Heart right ventricle (tissue), 16 donors: ENCODE measurements around the gene FSTL3. TPM values are rescaled to one million over a fixed set of nuclear protein-coding genes. Genes with fewer than 3 reads are reported as not detected.
"Not testable (repeated sequence)": the region's sequence is repeated elsewhere in the genome, so short reads cannot be mapped to it uniquely, and the experiment has no call there.

Experiments used
- ATAC-seq, 8 donors: fragments of 200-7000 bp; cut with Tn5 transposase; one replicate each; pipeline ENCODE4 v1.9.1; 2020; ENCODE audit warnings: mild to moderate bottlenecking in 8 of 8, moderate library complexity in 8 of 8, moderate number of reproducible peaks in 1 of 8
- DNase-seq, 2 donors: peaks; one replicate each; pipeline ENCODE4 v3.0.0-alpha.2; 2020
- H3K27ac ChIP-seq, 10 donors: fragments of 200-600 bp; sonication (generic) in 2 of 10; one replicate each; pipeline versions ENCODE4 v1.5.0 to v1.8.0; 2020 to 2022; ENCODE audit warnings: mild to moderate bottlenecking in 3 of 10
- H3K27me3 ChIP-seq, 7 donors: fragments of 200-600 bp; one replicate each; pipeline ENCODE4 v1.8.0; 2021 to 2022; ENCODE audit warnings: mild to moderate bottlenecking in 2 of 7
- H3K36me3 ChIP-seq, 9 donors: fragments of 200-600 bp; sonication (generic) in 1 of 9; one replicate each; pipeline versions ENCODE4 v1.5.0 to v1.8.0; 2020 to 2022; ENCODE audit warnings: mild to moderate bottlenecking in 2 of 9
- H3K4me1 ChIP-seq, 9 donors: fragments of 200-600 bp; sonication (generic) in 1 of 9; one replicate each; pipeline versions ENCODE4 v1.5.0 to v1.8.0; 2020 to 2022; ENCODE audit warnings: mild to moderate bottlenecking in 4 of 9
- H3K4me3 ChIP-seq, 10 donors: fragments of 200-600 bp; sonication (generic) in 2 of 10; one replicate each; pipeline versions ENCODE4 v1.5.0 to v1.8.0; 2020 to 2022; ENCODE audit warnings: mild to moderate bottlenecking in 7 of 10, moderate library complexity in 2 of 10
- H3K9me3 ChIP-seq, 11 donors: fragments of 200-600 bp in 10 of 11; sonication (generic) in 2 of 11; one replicate each; pipeline versions ENCODE4 v1.5.0 to v1.8.0; 2013 to 2022; ENCODE audit warnings: mild to moderate bottlenecking in 2 of 11, control low read depth in 1 of 11, moderate library complexity in 1 of 11
- WGBS, 2 donors: extraction: QIAGEN DNeasy Blood & Tissue Kit; methylation state at CpG; one replicate each; pipeline ENCODE4 v1.1.7; 2013; ENCODE audit warnings: inconsistent platforms in 1 of 2; 5-methylcytosine and 5-hydroxymethylcytosine counted together
- intact Hi-C, 10 donors: fragments of 100-400 bp; cut with DNase I; formaldehyde crosslinking; loops; one replicate each; pipeline versions ENCODE4 v1.11.1 to v1.14.2; 2022
- polyA plus RNA-seq, 2 donors: library from polyadenylated mRNA; stranded (reverse); fragments of 200-250 nt; gene quantifications; one replicate each; pipeline ENCODE4 v1.2.3, GENCODE V29; 2013
- total RNA-seq, 10 donors: library from RNA; stranded (reverse); fragmentation: NEBNext Ultra II Directional in 3 of 10; extraction: Animal tissue kit (Norgen Biotek cat#: 25700) in 3 of 10; gene quantifications; one replicate each; pipeline versions ENCODE4 v1.2.1 to v1.2.4, GENCODE V29; 2021 to 2023
- TF ChIP-seq, protein P1 (sequence below), 9 donors: fragments of 200-600 bp; sonication (generic) in 2 of 9; IDR thresholded peaks; one replicate each; pipeline versions ENCODE4 v1.5.0 to v1.8.0; 2021 to 2022; ENCODE audit warnings: antibody characterized with exemption in 9 of 9, mild to moderate bottlenecking in 5 of 9, moderate library complexity in 1 of 9
- donor health status: Arrhythmogenic right ventricular cardiomyopathy.
- donor health status: ischemic (EF 13 %, LVEDD 7.1; RV severe dilation, severe dysfunction).
- donor health status: healthy with polysubstance abuse.
- donor health status: DM: no; HTN: yes; CAD: no.
- donor health status: DM: no; HTN: no; CAD: no.
- donor health status: ischemic (EF 25% LVEDD 6.9; RV normal size, moderate dysfunction).
- donor health status: ischemic (EF 25% LVEDD 5.7; RV mildly dilated, moderate dysfunction).
- donor health status: healthy.
- donor health status: DM: yes; HTN: yes; CAD: no.
- donor health status: Ischemic cardiomyopathy.
- donor health status: ischemic (EF 35%, LVEDD 5.7; RV mildly dilated, moderate dysfunction).
- donor health status: nonischemic (EF 11% LVEDD 7.7; RV severe dilation, severe dysfunction).
- donor health status: DM: yes; HTN: yes; CAD: no.
- donor health status: PGD.
- donor health status: ischemic (EF 29% LVEDD 5.4; RV normal size, mild dysfunction).
- donor health status: nonischemic (EF 23%, LVEDD 6.1; RV moderate dilation, normal function).

Gene FSTL3
- total and polyA plus RNA-seq, 12 donors: 33.4 to 279 (median 84.7) TPM

DNA sequence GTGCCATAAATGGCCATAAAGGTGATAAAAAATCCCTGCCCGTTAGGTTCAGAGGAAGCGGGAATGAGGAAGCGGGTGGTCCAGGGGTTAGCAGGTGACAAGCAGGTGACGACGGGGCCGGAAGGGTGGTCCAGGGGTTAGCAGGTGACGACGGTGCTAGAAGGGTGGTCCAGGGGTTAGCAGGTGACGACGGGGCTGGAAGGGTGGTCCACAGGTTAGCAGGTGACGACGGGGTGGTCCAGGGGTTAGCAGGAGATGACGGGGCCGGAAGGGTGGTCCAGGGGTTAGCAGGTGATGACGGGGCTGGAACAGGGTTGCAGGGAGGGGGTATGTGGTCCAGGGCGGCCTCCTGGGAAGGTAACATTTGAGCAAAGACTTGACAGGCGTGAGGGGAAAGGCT, 12.8 kb downstream of the FSTL3 start:
- DNase-seq (no peak), ATAC-seq (peak in 1 of 8 donors; percentile 4)
- Histone ChIP-seq H3K27me3 (no peaks in the 10 kb centered on the region), H3K27ac (no peak overlapping the region), H3K9me3 (no peaks in the 10 kb centered on the region), H3K36me3 (no peaks in the 10 kb centered on the region), H3K4me1 (no peaks in the 10 kb centered on the region), H3K4me3 (no peak overlapping the region)
- TF ChIP-seq, protein P1, sequence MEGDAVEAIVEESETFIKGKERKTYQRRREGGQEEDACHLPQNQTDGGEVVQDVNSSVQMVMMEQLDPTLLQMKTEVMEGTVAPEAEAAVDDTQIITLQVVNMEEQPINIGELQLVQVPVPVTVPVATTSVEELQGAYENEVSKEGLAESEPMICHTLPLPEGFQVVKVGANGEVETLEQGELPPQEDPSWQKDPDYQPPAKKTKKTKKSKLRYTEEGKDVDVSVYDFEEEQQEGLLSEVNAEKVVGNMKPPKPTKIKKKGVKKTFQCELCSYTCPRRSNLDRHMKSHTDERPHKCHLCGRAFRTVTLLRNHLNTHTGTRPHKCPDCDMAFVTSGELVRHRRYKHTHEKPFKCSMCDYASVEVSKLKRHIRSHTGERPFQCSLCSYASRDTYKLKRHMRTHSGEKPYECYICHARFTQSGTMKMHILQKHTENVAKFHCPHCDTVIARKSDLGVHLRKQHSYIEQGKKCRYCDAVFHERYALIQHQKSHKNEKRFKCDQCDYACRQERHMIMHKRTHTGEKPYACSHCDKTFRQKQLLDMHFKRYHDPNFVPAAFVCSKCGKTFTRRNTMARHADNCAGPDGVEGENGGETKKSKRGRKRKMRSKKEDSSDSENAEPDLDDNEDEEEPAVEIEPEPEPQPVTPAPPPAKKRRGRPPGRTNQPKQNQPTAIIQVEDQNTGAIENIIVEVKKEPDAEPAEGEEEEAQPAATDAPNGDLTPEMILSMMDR (IDR thresholded peaks at IDR 0.05): no peak
- intact Hi-C loops: no loop called here
- WGBS, 2 donors: 73 to 85% methylated on average over 15 to 17 of the region's 17 CpGs

DNA sequence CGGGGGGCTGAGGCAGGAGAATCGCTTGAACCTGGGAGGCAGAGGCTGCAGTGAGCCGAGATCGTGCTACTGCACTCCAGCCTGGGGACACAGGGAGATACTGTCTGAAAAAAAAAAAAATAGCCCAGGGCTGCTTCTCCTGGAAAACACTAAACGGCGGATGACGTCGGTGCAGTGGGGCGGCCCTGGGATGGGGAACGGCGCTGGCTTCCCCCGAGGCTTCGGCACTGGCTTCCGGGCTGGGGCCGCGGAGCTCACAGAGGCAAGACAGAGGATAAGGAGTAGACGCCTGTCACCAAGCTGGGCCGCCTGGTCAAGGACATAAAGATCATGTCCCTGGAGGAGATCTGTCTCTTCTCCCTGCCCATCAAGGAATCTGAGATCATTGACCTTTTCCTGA, 14.0 kb downstream of the FSTL3 start:
- Histone ChIP-seq H3K4me1 (peaks cover 0 to 5% (median 0%) of the 10 kb centered on the region in 9 donors), H3K27me3 (peaks cover 0 to 8% (median 2%) of the 10 kb centered on the region in 7 donors), H3K4me3 (no peak overlapping the region), H3K36me3 (no peaks in the 10 kb centered on the region), H3K9me3 (no peaks in the 10 kb centered on the region), H3K27ac (no peak overlapping the region)
- WGBS, 2 donors: 42 to 49% methylated on average over 18 of the region's 18 CpGs
- ATAC-seq (peak in 4 of 8 donors; percentile 52 to 78 (median 61)), DNase-seq (peak; percentile 54 to 67)
- TF ChIP-seq, protein P1 (IDR thresholded peaks at IDR 0.05): no peak
- intact Hi-C loops: no loop called here

DNA sequence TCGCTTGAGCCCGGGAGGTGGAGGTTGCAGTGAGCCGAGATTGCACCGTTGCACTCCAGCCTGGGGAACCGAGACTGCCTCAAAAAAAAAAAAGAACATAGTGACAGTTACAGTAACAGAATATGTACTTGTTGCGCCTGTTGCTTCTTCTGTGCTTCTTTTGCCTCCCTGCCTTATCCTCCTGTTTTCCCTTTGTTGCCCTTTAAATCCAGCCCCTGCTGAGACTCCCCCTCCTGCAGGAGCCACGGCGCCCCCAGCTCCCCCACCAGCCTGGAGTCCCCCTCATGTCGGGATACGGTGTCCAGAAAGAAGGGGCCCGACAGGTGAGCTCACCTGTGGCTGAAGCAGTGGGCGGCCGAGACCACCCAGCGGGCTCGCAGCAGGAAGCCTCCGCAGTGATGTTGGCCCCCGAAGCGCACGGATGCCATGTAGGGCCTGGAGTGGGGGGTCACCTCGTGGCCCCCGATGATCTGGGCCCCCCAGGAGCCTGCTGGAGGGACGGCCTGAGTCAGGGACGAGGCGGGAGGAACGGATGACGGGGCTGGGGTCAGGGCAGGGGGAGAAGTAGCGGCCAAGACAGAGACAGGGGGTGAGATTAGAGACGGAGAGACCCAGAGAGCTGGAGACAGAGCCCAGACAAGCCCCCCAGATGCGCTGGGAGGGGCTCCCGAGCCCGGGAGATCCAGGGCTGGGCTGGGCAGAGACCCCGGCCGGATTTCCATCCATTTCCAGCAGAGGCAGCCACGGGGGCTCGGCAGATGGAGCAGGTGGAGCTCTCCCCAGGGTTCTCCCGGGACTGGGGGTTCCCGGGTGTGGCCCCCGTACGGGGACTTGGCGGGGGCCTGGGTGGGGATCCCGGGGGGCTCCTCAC, 18.5 kb downstream of the FSTL3 start:
- no peaks in the 10 kb centered on the region for H3K36me3 ChIP-seq
- WGBS, 2 donors: 43 to 50% methylated on average over 41 of the region's 41 CpGs
- TF ChIP-seq, protein P1 (IDR thresholded peaks at IDR 0.05): no peak
- H3K27ac ChIP-seq: no peak overlapping the region
- no peaks in the 10 kb centered on the region for H3K9me3 ChIP-seq
- DNase-seq (no peak), ATAC-seq (peak in 1 of 8 donors; percentile 11)
- intact Hi-C loops: no loop called here
- H3K4me3 ChIP-seq: peak overlapping the region in 1 of 10 donors; percentile 14
- H3K4me1 ChIP-seq: peaks cover 0 to 16% (median 0%) of the 10 kb centered on the region in 9 donors
- peaks cover 0 to 27% (median 11%) of the 10 kb centered on the region in 7 donors for H3K27me3 ChIP-seq

DNA sequence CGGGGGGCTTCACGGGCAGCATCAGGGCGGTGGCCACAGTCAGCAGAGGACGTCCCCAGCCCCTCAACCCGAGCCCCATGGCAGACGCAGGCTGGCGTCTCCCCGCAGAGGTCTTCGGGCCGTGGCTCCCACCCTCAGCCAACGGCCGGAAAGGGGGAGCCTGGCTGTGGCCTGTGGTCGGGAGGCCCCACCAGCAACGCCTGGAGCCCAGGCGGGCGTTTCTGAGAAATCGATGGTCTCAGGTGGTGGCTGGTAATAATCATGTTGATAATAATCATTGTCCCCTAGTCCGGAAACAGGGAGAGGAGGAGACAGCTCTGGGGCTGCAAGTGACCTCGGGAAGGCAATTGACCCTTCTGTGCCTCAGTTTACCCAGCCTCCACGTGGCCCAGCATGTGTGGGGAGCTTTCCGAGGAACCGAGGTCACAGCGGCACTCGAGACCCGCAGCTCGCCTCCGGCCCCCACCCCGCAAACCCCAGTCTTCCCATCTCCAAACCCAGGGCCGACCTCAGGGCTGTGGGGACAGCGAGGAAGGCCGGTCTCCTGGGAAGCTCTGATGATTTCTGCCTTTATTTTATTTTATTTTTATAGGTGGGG, 19.3 kb downstream of the FSTL3 start, which contains the start of gene PRSS57:
TSS of gene PRSS57 (minus strand) at position 101 of the 598 bp plus-strand sequence. CDS start at position 79, 22 bp downstream.
- Histone ChIP-seq H3K36me3 (no peaks in the 10 kb centered on the region), H3K4me3 (peak within 1 kb of the TSS in 1 of 10 donors; percentile 14), H3K27me3 (peaks cover 0 to 27% (median 11%) of the 10 kb centered on the region in 7 donors), H3K9me3 (no peaks in the 10 kb centered on the region), H3K4me1 (peaks cover 0 to 16% (median 0%) of the 10 kb centered on the region in 9 donors), H3K27ac (no peak within 1 kb of the TSS)
- ATAC-seq: peak in 1 of 8 donors; percentile 35
- 62 to 77% methylated on average over 30 to 31 of the region's 31 CpGs for whole genome bisulfite sequencing, 2 donors
- intact Hi-C loops: no loop called here
- TF ChIP-seq, protein P1 (IDR thresholded peaks at IDR 0.05): no peak
- no peak for DNase-seq

DNA sequence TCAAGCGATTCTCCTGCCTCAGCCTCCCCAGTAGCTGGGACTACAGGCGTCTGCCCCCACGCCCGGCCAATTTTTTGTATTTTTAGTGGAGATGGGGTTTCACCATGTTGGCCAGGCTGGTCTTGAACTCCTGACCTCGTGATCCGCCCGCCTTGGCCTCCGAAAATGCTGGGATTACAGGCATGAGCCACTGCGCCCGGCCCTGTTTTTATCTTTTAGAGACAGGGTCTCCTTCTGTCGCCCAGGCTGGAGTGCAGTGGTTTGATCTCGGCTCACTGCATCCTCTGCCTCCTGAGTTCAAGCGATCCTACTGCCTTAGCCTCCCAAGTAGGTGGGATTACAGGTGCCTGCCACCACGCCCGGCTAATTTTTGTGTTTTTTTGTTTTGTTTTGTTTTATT, 22.3 kb downstream of the FSTL3 start:
- DNase-seq, H3K27ac ChIP-seq, ATAC-seq, H3K9me3 ChIP-seq, H3K36me3 ChIP-seq, H3K4me3 ChIP-seq, intact Hi-C loops: not testable (repeated sequence)
- Histone ChIP-seq H3K27me3 (peaks cover 0 to 40% (median 15%) of the 10 kb centered on the region in 7 donors), H3K4me1 (peaks cover 0 to 16% (median 0%) of the 10 kb centered on the region in 9 donors)
- WGBS, 2 donors: 91 to 95% methylated on average over 15 of the region's 15 CpGs

DNA sequence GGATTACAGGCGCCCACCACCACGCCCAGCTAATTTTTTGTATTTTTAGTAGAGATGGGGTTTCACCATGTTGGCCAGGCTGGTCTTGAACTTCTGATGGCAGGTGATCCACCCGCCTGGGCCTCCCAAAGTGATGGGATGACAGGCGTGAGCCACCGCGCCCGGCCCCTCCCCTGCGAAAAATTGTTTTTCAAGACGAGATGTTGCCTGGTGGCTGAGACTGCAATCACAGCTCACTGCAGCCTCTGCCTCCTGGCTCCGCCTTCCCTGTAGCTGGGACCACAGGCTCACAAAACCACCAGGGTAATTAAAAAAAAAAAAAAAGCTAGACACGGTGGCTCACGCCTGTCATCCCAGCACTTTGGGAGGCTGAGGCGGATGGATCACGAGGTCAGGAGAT, 23.7 kb downstream of the FSTL3 start:
- H3K36me3 ChIP-seq, DNase-seq, ATAC-seq, H3K9me3 ChIP-seq, H3K4me3 ChIP-seq, intact Hi-C loops, H3K27ac ChIP-seq: not testable (repeated sequence)
- Histone ChIP-seq H3K27me3 (peaks cover 0 to 39% (median 14%) of the 10 kb centered on the region in 7 donors), H3K4me1 (peaks cover 0 to 19% (median 6%) of the 10 kb centered on the region in 9 donors)
- WGBS, 2 donors: 70 to 73% methylated on average over 13 to 14 of the region's 14 CpGs

DNA sequence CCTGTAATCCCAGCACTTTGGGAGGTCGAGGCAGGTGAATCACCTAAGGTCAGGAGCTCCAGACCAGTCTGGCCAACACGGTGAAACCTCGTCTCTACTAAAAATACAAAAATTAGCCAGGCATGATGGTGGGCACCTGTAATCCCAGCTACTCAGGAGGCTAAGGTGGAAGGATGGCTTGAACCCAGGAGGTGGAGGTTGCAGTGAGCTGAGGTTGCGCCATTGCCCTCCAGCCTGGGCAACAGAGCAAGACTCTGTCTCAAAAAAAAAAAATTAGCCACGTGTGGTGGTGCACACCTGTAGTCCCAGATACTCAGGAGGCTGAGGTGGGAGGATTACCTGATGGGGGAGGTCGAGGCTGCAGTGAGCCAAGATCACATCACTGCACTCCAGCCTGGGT, 26.7 kb downstream of the FSTL3 start:
- 69 to 72% methylated on average over 6 of the region's 6 CpGs for WGBS, 2 donors
- intact Hi-C loops, ATAC-seq, DNase-seq, H3K9me3 ChIP-seq, H3K36me3 ChIP-seq: not testable (repeated sequence)
- Histone ChIP-seq H3K4me3 (peak overlapping the region in 3 of 10 donors; percentile 22 to 41 (median 27)), H3K27ac (peak overlapping the region in 2 of 10 donors; percentile 4 to 66), H3K4me1 (peaks cover 0 to 19% (median 10%) of the 10 kb centered on the region in 9 donors), H3K27me3 (peaks cover 0 to 20% (median 0%) of the 10 kb centered on the region in 7 donors)
